ENCODE measurements around the gene ASB1. TPM values are rescaled to one million over a fixed set of nuclear protein-coding genes. Genes with fewer than 3 reads are reported as not detected.

ASB1 gene
- total RNA-seq, 1 donor from 2014 or later, result 26.6 TPM

DNA sequence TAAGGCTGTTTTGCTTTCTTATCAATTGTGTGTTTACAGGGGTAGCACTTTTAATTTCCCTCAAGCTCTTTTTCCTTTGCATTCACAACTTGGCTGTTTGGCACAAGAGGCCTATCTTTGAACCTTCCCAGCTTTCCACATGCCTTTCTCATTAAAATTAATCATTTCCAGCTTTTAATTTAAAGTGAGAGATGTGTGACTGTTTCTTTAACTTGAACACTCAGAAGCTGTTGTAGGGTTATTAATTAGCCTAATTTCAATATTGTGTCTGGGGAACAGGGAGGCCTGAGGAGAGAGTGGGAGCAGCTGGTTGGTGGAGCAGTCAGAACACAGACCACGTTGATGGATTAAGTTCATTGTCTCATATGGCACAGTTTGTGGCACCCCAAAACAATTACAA lies 4.7 kb downstream of the ASB1 start:
- Histone ChIP-seq H3K4me1 (ENCODE audit: control insufficient read depth in 3 of 3, insufficient read depth in 3 of 3, low read length in 3 of 3) (peaks cover 8 to 18% (median 10%) of the 10 kb centered on the region in 3 donors), H3K4me3 (ENCODE audit: low read length in 3 of 3) (no peak overlapping the region), H3K9me3 (ENCODE audit: control insufficient read depth in 3 of 3, low read length in 3 of 3) (no peaks in the 10 kb centered on the region), H3K9ac (ENCODE audit: low read depth in 1 of 3, low read length in 3 of 3) (no peak overlapping the region), H3K27me3 (ENCODE audit: control insufficient read depth in 3 of 3, insufficient read depth in 3 of 3, low read length in 3 of 3) (no peaks in the 10 kb centered on the region), H3K36me3 (ENCODE audit: control insufficient read depth in 3 of 3, insufficient read depth in 3 of 3, low read length in 3 of 3) (peaks cover 23 to 28% (median 25%) of the 10 kb centered on the region in 3 donors), H3K27ac (ENCODE audit: low read depth, low read length) (no peak overlapping the region)

DNA sequence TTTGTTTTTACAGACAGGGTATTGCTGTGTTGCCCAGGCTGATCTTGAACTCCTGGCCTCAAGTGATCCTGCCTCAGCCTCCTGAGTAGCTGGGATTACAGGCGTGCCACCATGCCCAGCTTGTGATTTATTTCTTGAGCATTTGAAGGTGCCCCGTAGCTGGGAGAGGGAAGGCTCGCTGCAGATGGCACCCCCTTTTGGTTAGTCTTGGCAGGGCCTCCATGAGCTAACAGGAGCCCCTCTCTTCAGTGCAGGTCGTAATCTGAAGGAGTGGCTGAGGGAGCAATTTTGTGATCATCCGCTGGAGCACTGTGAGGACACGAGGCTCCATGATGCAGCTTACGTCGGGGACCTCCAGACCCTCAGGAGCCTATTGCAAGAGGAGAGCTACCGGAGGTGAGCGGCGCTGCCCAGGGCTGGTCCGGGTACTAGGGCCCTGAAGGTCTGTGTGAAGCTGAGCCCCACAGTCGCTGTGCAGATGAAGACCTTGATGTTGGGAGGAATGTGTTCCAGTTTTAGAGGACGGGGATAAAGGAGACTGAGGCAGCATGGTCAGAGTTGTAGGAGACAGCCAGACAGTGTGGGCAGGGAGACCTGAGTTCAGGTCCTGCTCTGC lies 6.7 kb downstream of the ASB1 start:
- Histone ChIP-seq H3K27ac (ENCODE audit: low read depth, low read length) (no peak overlapping the region), H3K9me3 (ENCODE audit: control insufficient read depth in 3 of 3, low read length in 3 of 3) (no peaks in the 10 kb centered on the region), H3K27me3 (ENCODE audit: control insufficient read depth in 3 of 3, insufficient read depth in 3 of 3, low read length in 3 of 3) (no peaks in the 10 kb centered on the region), H3K36me3 (ENCODE audit: control insufficient read depth in 3 of 3, insufficient read depth in 3 of 3, low read length in 3 of 3) (peaks cover 23 to 28% (median 25%) of the 10 kb centered on the region in 3 donors), H3K4me1 (ENCODE audit: control insufficient read depth in 3 of 3, insufficient read depth in 3 of 3, low read length in 3 of 3) (peaks cover 0 to 4% (median under 1%) of the 10 kb centered on the region in 3 donors), H3K9ac (ENCODE audit: low read depth in 1 of 3, low read length in 3 of 3) (no peak overlapping the region), H3K4me3 (ENCODE audit: low read length in 3 of 3) (no peak overlapping the region)

DNA sequence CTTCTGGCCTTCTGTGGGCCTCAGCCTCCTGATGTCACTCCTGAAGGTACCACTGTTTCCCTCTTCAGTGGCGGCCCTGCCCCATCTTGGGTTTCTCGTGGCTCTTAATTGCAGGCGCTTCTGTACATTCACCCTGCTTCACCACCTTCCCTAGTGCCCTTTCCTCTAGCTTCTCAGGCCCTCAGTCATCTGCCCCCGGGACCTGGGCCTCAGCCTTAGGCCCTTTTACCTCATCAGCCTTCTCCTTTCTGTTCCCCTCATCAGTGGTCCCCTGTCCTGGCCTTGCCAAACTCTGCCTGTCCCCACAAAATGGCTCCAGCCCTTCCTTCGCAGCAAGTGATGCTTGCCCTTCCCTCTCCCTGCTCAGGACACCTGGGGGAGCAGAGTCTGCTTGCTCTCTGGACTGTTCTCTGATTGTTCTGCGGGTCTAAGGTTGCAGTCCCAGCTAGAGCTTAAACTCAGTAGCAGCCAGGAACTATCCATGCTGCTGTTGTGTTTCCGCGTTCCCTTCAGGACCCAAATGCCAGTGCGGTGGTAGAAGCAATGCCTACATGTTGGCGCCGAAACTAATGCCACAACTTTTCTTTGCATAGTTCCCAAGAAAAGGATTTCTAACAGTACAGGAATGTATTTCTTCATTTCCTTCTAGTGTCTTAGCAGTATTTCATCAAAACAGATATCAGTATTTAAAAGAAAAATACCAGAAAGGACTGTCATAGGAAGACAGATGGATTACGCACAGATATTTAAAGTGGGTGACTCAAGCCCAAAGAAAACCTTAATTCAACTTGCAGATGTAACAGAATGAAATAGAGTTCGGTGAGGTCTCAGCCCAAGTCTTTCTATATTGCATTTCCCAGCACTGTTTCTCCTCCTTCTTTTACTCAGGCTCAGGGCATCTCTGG lies 7.5 kb downstream of the ASB1 start:
- peaks cover 2 to 4% (median 2%) of the 10 kb centered on the region in 3 donors for H3K4me1 ChIP-seq (ENCODE audit: control insufficient read depth in 3 of 3, insufficient read depth in 3 of 3, low read length in 3 of 3)
- no peaks in the 10 kb centered on the region for H3K27me3 ChIP-seq (ENCODE audit: control insufficient read depth in 3 of 3, insufficient read depth in 3 of 3, low read length in 3 of 3)
- H3K27ac ChIP-seq (ENCODE audit: low read depth, low read length), result no peak overlapping the region
- H3K4me3 ChIP-seq (ENCODE audit: low read length in 3 of 3), result no peak overlapping the region
- H3K36me3 ChIP-seq (ENCODE audit: control insufficient read depth in 3 of 3, insufficient read depth in 3 of 3, low read length in 3 of 3), result peaks cover 23 to 28% (median 25%) of the 10 kb centered on the region in 3 donors
- no peaks in the 10 kb centered on the region for H3K9me3 ChIP-seq (ENCODE audit: control insufficient read depth in 3 of 3, low read length in 3 of 3)
- no peak overlapping the region for H3K9ac ChIP-seq (ENCODE audit: low read depth in 1 of 3, low read length in 3 of 3)

DNA sequence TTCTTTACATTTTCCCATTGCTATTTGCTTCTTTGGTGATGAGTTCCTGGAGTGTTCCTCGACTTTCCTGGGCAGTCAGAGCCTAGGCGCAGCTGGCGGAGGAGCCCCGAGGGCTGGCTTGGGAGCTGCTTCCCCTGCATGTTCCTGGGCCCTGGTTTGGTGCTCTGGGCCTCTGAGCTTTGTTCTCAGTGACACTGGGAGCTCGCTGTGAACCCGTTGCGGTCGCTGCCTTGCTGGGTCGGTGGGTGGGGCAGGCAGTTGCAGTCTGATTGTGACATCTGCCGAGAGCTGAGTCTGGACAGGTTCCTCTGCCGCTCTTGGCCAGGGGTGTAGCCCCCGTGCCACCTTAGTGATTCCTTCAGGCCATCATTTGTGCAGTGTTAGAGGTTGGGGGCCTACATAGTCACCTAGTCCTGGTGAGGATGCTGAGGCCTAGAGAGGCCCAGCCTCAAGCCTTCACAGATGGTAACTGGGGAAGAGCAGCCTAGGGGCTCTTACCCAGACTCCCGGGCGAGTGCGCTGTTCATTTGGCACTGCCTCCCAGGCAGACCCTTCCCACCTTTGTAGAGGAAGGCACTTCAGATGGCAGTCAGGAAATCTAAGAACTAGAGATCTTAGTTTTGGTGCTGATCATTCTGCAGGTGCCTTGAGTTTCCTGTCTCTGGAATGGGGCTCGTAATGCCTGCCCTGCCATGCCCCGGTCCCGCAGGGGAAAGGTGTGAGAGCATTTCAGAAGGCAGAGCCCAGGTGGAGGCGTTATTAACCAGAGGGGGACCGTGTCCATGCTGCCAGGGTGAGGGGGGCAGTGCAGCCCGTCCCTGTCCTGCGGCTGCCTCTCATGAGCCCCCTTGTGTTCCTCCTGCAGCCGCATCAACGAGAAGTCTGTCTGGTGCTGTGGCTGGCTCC lies 8.4 kb downstream of the ASB1 start:
- peaks cover 23 to 28% (median 25%) of the 10 kb centered on the region in 3 donors for H3K36me3 ChIP-seq (ENCODE audit: control insufficient read depth in 3 of 3, insufficient read depth in 3 of 3, low read length in 3 of 3)

DNA sequence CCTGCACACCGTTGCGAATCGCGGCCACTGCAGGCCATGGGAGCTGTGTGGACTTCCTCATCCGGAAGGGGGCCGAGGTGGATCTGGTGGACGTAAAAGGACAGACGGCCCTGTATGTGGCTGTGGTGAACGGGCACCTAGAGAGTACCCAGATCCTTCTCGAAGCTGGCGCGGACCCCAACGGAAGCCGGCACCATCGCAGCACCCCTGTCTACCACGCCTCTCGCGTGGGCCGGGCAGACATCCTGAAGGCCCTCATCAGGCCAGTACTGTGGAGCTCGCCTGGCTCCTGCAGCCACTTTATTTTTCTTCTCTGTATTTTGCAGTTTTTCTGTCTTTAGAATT lies 9.0 kb downstream of the ASB1 start:
- H3K9ac ChIP-seq (ENCODE audit: low read depth in 1 of 3, low read length in 3 of 3), result no peak overlapping the region
- no peaks in the 10 kb centered on the region for H3K9me3 ChIP-seq (ENCODE audit: control insufficient read depth in 3 of 3, low read length in 3 of 3)
- peaks cover 21 to 28% (median 23%) of the 10 kb centered on the region in 3 donors for H3K36me3 ChIP-seq (ENCODE audit: control insufficient read depth in 3 of 3, insufficient read depth in 3 of 3, low read length in 3 of 3)

More for the DNA sequence above, 8.4 kb downstream of the ASB1 start:
- H3K4me3 ChIP-seq (ENCODE audit: low read length in 3 of 3), result no peak overlapping the region
- no peak overlapping the region for H3K9ac ChIP-seq (ENCODE audit: low read depth in 1 of 3, low read length in 3 of 3)
- no peaks in the 10 kb centered on the region for H3K9me3 ChIP-seq (ENCODE audit: control insufficient read depth in 3 of 3, low read length in 3 of 3)
- H3K27me3 ChIP-seq (ENCODE audit: control insufficient read depth in 3 of 3, insufficient read depth in 3 of 3, low read length in 3 of 3), result no peaks in the 10 kb centered on the region
- H3K27ac ChIP-seq (ENCODE audit: low read depth, low read length), result no peak overlapping the region
- peaks cover 9 to 13% (median 11%) of the 10 kb centered on the region in 3 donors for H3K4me1 ChIP-seq (ENCODE audit: control insufficient read depth in 3 of 3, insufficient read depth in 3 of 3, low read length in 3 of 3)

DNA sequence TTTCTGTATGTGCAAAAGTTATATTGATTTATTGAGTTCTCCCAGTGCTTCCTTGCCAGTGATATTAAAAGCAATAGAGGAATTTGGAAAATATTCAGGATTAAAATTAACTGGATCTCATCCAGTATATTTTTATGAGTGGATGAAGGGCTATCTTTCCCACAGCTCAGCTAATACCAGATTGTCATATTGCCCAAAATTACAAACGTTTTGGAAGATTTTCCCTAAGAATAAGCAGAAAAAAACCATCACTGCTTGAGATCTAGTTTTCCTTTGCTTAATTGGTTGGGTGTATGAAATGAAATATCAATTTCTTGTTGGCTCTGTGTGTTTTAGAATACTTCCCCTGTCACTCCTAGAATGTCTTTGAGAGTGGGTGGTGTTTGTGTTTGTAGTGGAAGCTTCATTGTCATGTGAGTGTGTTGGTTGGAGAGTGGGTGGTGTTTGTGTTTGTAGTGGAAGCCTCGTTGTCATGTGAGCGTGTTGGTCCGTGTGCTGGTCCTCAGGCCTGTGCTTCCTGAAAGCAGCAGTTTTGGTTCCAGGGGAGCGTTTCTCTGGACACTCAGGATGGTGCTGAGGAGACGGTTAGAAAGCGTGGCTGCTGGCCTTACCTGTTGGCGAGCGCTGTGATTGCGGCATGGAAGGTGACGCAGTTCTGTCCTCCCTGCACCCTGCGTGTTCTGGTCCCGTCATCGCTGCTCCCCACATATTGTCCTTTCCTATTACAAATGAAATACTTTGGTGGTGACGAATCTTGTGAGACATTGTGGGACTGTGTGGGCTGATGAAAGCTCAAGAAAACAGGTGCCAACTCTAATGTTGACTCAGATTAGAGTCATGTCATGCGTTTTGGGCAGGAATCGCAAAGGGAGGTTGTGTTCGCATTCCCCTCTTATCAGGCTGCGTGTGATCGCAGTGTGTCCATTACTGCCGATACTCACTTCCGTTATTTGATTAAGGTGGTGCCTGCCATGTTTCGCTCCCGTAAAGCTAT lies 12.4 kb downstream of the ASB1 start:
- H3K9ac ChIP-seq (ENCODE audit: low read depth in 1 of 3, low read length in 3 of 3), result no peak overlapping the region
- H3K4me3 ChIP-seq (ENCODE audit: low read length in 3 of 3), result peak overlapping the region in 1 of 3 donors; percentile 27
- H3K27ac ChIP-seq (ENCODE audit: low read depth, low read length), result peak overlapping the region; percentile 9

More for the DNA sequence above, 9.0 kb downstream of the ASB1 start:
- Histone ChIP-seq H3K27me3 (ENCODE audit: control insufficient read depth in 3 of 3, insufficient read depth in 3 of 3, low read length in 3 of 3) (no peaks in the 10 kb centered on the region), H3K4me3 (ENCODE audit: low read length in 3 of 3) (no peak overlapping the region), H3K27ac (ENCODE audit: low read depth, low read length) (no peak overlapping the region), H3K4me1 (ENCODE audit: control insufficient read depth in 3 of 3, insufficient read depth in 3 of 3, low read length in 3 of 3) (peaks cover 14 to 19% (median 17%) of the 10 kb centered on the region in 3 donors)

DNA sequence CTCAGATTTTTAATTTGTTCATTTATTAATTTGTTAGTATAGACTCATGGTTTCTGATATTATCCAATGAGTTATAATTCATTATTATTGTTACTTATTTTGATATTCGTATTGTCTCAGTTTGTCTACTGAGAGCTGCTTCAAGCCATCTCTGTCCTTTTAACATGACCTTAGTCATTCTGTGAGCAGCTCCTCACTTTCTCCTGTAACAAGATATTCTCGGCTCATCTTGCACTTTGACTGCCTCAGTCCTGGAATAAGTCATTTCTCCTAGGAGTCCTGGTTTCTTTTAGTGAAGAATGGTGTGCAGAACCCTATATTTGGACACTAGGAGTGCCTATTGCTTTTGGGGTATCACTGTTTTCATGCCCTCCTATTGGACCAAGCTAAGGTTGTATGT lies 13.2 kb downstream of the ASB1 start:
- Histone ChIP-seq H3K27ac (ENCODE audit: low read depth, low read length) (no peak overlapping the region), H3K27me3 (ENCODE audit: control insufficient read depth in 3 of 3, insufficient read depth in 3 of 3, low read length in 3 of 3) (no peaks in the 10 kb centered on the region), H3K9me3 (ENCODE audit: control insufficient read depth in 3 of 3, low read length in 3 of 3) (no peaks in the 10 kb centered on the region), H3K4me3 (ENCODE audit: low read length in 3 of 3) (peak overlapping the region in 1 of 3 donors; percentile 27), H3K36me3 (ENCODE audit: control insufficient read depth in 3 of 3, insufficient read depth in 3 of 3, low read length in 3 of 3) (peaks cover 14 to 19% (median 17%) of the 10 kb centered on the region in 3 donors), H3K4me1 (ENCODE audit: control insufficient read depth in 3 of 3, insufficient read depth in 3 of 3, low read length in 3 of 3) (peaks cover 16 to 25% (median 17%) of the 10 kb centered on the region in 3 donors), H3K9ac (ENCODE audit: low read depth in 1 of 3, low read length in 3 of 3) (peak overlapping the region in 1 of 3 donors; percentile 32)

More for the DNA sequence above, 12.4 kb downstream of the ASB1 start:
- Histone ChIP-seq H3K4me1 (ENCODE audit: control insufficient read depth in 3 of 3, insufficient read depth in 3 of 3, low read length in 3 of 3) (peaks cover 16 to 25% (median 17%) of the 10 kb centered on the region in 3 donors), H3K36me3 (ENCODE audit: control insufficient read depth in 3 of 3, insufficient read depth in 3 of 3, low read length in 3 of 3) (peaks cover 12 to 20% (median 15%) of the 10 kb centered on the region in 3 donors), H3K9me3 (ENCODE audit: control insufficient read depth in 3 of 3, low read length in 3 of 3) (no peaks in the 10 kb centered on the region), H3K27me3 (ENCODE audit: control insufficient read depth in 3 of 3, insufficient read depth in 3 of 3, low read length in 3 of 3) (no peaks in the 10 kb centered on the region)

DNA sequence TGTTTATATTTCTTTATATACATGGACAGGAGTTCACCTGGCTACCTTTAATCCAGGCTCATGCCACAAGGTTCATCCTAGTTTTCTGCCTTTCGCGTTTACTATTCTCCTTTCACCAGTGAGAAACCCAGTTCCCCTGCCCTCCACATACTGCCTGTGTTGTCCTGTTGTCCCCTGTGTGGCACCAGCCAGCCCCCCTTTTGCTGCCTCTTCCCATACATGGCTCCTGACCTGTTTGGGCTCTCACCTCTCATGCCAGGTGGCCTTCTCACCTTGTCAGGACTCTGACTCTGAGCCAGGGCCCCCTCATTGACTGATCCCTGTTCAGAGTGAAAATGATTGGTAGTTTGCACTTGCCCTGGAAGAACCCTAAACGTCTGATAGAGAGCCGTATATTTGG lies 13.6 kb downstream of the ASB1 start:
- no peak overlapping the region for H3K27ac ChIP-seq (ENCODE audit: low read depth, low read length)
- peaks cover 10 to 18% (median 17%) of the 10 kb centered on the region in 3 donors for H3K36me3 ChIP-seq (ENCODE audit: control insufficient read depth in 3 of 3, insufficient read depth in 3 of 3, low read length in 3 of 3)
- no peak overlapping the region for H3K9ac ChIP-seq (ENCODE audit: low read depth in 1 of 3, low read length in 3 of 3)
- no peaks in the 10 kb centered on the region for H3K9me3 ChIP-seq (ENCODE audit: control insufficient read depth in 3 of 3, low read length in 3 of 3)
- peaks cover 16 to 25% (median 17%) of the 10 kb centered on the region in 3 donors for H3K4me1 ChIP-seq (ENCODE audit: control insufficient read depth in 3 of 3, insufficient read depth in 3 of 3, low read length in 3 of 3)
- H3K27me3 ChIP-seq (ENCODE audit: control insufficient read depth in 3 of 3, insufficient read depth in 3 of 3, low read length in 3 of 3), result no peaks in the 10 kb centered on the region
- H3K4me3 ChIP-seq (ENCODE audit: low read length in 3 of 3), result no peak overlapping the region
